AG04449 (cell line): ENCODE results near the gene SORBS2.

Experiments
- CTCF ChIA-PET: fragments of 350-600 bp; formaldehyde crosslinking; extraction: SDS; loops from one replicate; lab custom pipeline; 2021; ENCODE audit warnings: antibody characterized with exemption; lab: Yijun Ruan, JAX
- POLR2A ChIA-PET: fragments of 400-600, 350-600 bp; formaldehyde crosslinking; extraction: SDS; loops from one replicate; lab custom pipeline; 2020; ENCODE audit warnings: antibody characterized with exemption, inconsistent platforms; lab: Yijun Ruan, JAX
- DNase-seq: peaks from one replicate; pipeline ENCODE4 v3.0.0-alpha.2; 2010; ENCODE audit warnings: low read depth, low spot score
- H3K4me3 ChIP-seq: 2 replicates; pipeline ENCODE4 v1.5.1; 2011; ENCODE audit warnings: low read depth, mild to moderate bottlenecking, control low read depth, low read length
- CTCF ChIP-seq: IDR thresholded peaks from one replicate; pipeline ENCODE4 v1.5.1; 2011; ENCODE audit warnings: mild to moderate bottlenecking, moderate library complexity, low read length, control low read depth, inconsistent platforms; ENCODE audit not compliant: insufficient read depth; ENCODE audit errors: missing control alignments

The SORBS2 gene

GRCh38 chr4:185638548-185639301 lies 173.3 kb downstream of the SORBS2 start:
- POLR2A ChIA-PET: no interaction called here
- H3K4me3 ChIP-seq: peak overlapping the region; percentile 21; the same call in 1 of the 2 replicates
- TF ChIP-seq CTCF: no peak
- no peak for DNase-seq
- CTCF ChIA-PET: interaction anchor here (0.8 to 9.9 kb wide), 10 partner anchors 13 to 399 kb away, joined by 3 to 155 read pairs (median 4); no protein-coding TSS in a partner anchor

- no peak for TF ChIP-seq CTCF
- POLR2A ChIA-PET: no interaction called here
- CTCF ChIA-PET: interaction anchor here (1.2 to 9.9 kb wide), 4 partner anchors 12 to 400 kb away, joined by 3 to 155 read pairs (median 74); no protein-coding TSS in a partner anchor
- H3K4me3 ChIP-seq: no peak overlapping the region
- DNase-seq: no peak
Measured at GRCh38 chr4:185638093-185638492, 173.9 kb downstream of the SORBS2 start.

GRCh38 chr4:185637163-185637875 lies 174.7 kb downstream of the SORBS2 start:
- ChIA-PET POLR2A (no interaction called here), CTCF (interaction anchor here (1.0 to 9.9 kb wide), 5 partner anchors 11 to 401 kb away, joined by 3 to 155 read pairs (median 15); no protein-coding TSS in a partner anchor)
- no peak for DNase-seq
- no peak overlapping the region for H3K4me3 ChIP-seq
- TF ChIP-seq CTCF: no peak

GRCh38 chr4:185634066-185634652 lies 177.8 kb downstream of the SORBS2 start:
- POLR2A ChIA-PET: no interaction called here
- TF ChIP-seq CTCF: peak; percentile 20
- CTCF ChIA-PET: interaction anchor here (0.8 kb wide), 1 partner anchor 404 kb away, joined by 5 read pairs; no protein-coding TSS in a partner anchor
- no peak overlapping the region for H3K4me3 ChIP-seq
- DNase-seq: no peak

GRCh38 chr4:185626798-185627197 lies 185.2 kb downstream of the SORBS2 start:
- no peak for DNase-seq
- CTCF ChIA-PET: interaction anchor here (2.9 to 4.4 kb wide), 2 partner anchors 14 to 395 kb away, joined by 12 to 16 read pairs; no protein-coding TSS in a partner anchor
- TF ChIP-seq CTCF: no peak
- H3K4me3 ChIP-seq: no peak overlapping the region
- POLR2A ChIA-PET: no interaction called here

GRCh38 chr4:185625503-185625902 lies 186.5 kb downstream of the SORBS2 start:
- ChIA-PET POLR2A (no interaction called here), CTCF (interaction anchor here (1.4 to 4.4 kb wide), 5 partner anchors 13 to 412 kb away, joined by 3 to 16 read pairs (median 11); no protein-coding TSS in a partner anchor)
- no peak for TF ChIP-seq CTCF
- DNase-seq: no peak
- H3K4me3 ChIP-seq: no peak overlapping the region
